Measurements from ENCODE around the gene C2CD5.
A peak's percentile ranks its signal among the peaks of the same experiment; 100 is the strongest.

The C2CD5 gene

DNA sequence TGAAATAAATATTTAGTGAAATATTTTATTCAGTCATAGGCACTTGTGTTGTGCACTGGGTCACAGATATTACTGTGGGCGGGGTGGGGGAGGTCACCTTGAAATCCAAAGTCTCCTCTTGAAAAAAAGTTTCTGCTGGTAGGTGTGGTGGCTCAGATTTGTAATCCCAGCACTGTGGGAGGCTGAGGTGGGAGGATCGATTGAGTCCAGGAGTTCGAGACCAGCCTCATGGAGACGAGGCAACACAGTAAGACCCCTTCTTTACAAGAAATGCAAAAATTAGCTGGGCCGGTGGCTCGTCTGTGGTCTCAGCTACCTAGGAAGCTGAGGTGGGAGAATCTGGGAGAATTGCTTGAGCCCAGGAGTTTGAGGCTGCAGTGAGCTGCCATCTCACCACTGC, 913 bp upstream of the C2CD5 start:
- Histone ChIP-seq H3K79me2 (ENCODE audit: low read length) (peaks cover 36% of the 10 kb centered on the region), H3K27me3 (replicated peaks; ENCODE audit: insufficient read depth, low read length) (no peaks in the 10 kb centered on the region), H2AFZ (ENCODE audit: low read length) (0 out of 2 replicates have a peak overlapping the region, but pooled peaks have one; percentile 75), H3K4me2 (ENCODE audit: low read depth, low read length) (peak overlapping the region; percentile 64; the same call in 1 of the 2 replicates), H3F3A (ENCODE audit: insufficient read depth, low read length) (peaks cover 7% of the 10 kb centered on the region; the same call in 1 of the 2 replicates), H3K27ac (ENCODE audit: low read length) (no peak overlapping the region), H3K4me3 (ENCODE audit: low read length) (no peak overlapping the region), H3K9me3 (replicated peaks; ENCODE audit: insufficient read depth, low read length) (no peaks in the 10 kb centered on the region), H3K36me3 (replicated peaks; ENCODE audit: insufficient read depth, low read length) (no peaks in the 10 kb centered on the region), H3K9ac (ENCODE audit: low read length) (no peak overlapping the region), H3K4me1 (ENCODE audit: low read length) (peaks cover 12% of the 10 kb centered on the region; the same call in 1 of the 2 replicates), H3K9me2 (replicated peaks; ENCODE audit: insufficient read depth, low read length) (no peaks in the 10 kb centered on the region), H4K20me1 (ENCODE audit: insufficient read depth, low read length) (no peaks in the 10 kb centered on the region)
- no peak for DNase-seq
- TF ChIP-seq EZH2phosphoT487 (IDR thresholded peaks at IDR 0.05; ENCODE audit: low read length): no peak
- TF ChIP-seq CTCF (IDR thresholded peaks at IDR 0.05; ENCODE audit: low read length): no peak
- no peak for TF ChIP-seq EZH2 (optimal IDR thresholded peaks at IDR 0.05; ENCODE audit: low read depth, low read length)

- Histone ChIP-seq H3K4me2 (ENCODE audit: low read depth, low read length) (peak overlapping the region; percentile 94), H4K20me1 (ENCODE audit: insufficient read depth, low read length) (no peaks in the 10 kb centered on the region), H3K9me3 (replicated peaks; ENCODE audit: insufficient read depth, low read length) (no peaks in the 10 kb centered on the region), H3K36me3 (replicated peaks; ENCODE audit: insufficient read depth, low read length) (no peaks in the 10 kb centered on the region), H3F3A (ENCODE audit: insufficient read depth, low read length) (peaks cover 7% of the 10 kb centered on the region; the same call in 1 of the 2 replicates), H2AFZ (ENCODE audit: low read length) (peak overlapping the region; percentile 84), H3K4me3 (ENCODE audit: low read length) (peak overlapping the region; percentile 93), H3K79me2 (ENCODE audit: low read length) (peaks cover 51% of the 10 kb centered on the region), H3K9ac (ENCODE audit: low read length) (peak overlapping the region; percentile 90), H3K4me1 (ENCODE audit: low read length) (peaks cover 12% of the 10 kb centered on the region; the same call in 1 of the 2 replicates), H3K9me2 (replicated peaks; ENCODE audit: insufficient read depth, low read length) (no peaks in the 10 kb centered on the region), H3K27ac (ENCODE audit: low read length) (peak overlapping the region; percentile 95), H3K27me3 (replicated peaks; ENCODE audit: insufficient read depth, low read length) (no peaks in the 10 kb centered on the region)
- TF ChIP-seq EZH2 (optimal IDR thresholded peaks at IDR 0.05; ENCODE audit: low read depth, low read length): no peak
- TF ChIP-seq EZH2phosphoT487 (IDR thresholded peaks at IDR 0.05; ENCODE audit: low read length): no peak
- no peak for TF ChIP-seq CTCF (IDR thresholded peaks at IDR 0.05; ENCODE audit: low read length)
- DNase-seq: peak; percentile 69
Observed at GRCh38 chr12:22543246-22544037, 900 bp downstream of the C2CD5 start.

DNA sequence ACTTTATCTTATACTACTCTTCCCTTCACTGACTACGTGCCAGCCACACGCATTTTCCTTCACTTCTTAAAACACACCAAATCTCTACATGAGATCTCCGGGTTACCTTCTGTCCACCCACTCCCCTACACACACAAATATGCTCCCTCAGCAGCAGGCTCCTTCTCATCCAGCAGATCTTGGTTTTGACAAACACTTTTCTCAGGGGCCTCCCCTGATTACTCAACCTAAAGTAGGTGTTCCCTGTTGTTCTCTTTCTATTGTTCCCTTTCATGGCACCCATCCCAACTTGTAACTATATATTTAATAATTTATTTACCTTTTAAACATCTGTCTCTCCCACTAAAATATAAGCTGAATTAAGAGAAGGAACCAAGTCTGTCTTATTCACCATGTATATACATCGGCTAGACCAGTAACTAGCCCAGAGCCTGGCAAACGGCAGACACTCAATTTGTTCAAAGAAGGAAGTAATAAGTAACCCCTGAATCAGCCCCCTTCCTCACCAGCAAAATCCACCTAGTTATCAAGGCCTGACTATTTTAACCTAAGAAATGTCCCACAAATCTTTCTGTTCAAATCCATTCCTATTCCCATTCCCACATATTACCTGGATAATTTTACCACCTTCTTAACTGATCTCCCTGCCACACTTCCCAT, 2.7 kb downstream of the C2CD5 start:
- H3K27me3 ChIP-seq (replicated peaks; ENCODE audit: insufficient read depth, low read length): no peaks in the 10 kb centered on the region

More for the DNA sequence above, 2.7 kb downstream of the C2CD5 start:
- no peak overlapping the region for H3K27ac ChIP-seq (ENCODE audit: low read length)
- peaks cover 12% of the 10 kb centered on the region; the same call in 1 of the 2 replicates for H3K4me1 ChIP-seq (ENCODE audit: low read length)
- H3K9me2 ChIP-seq (replicated peaks; ENCODE audit: insufficient read depth, low read length): no peaks in the 10 kb centered on the region
- H3K4me3 ChIP-seq (ENCODE audit: low read length): no peak overlapping the region
- H3K36me3 ChIP-seq (replicated peaks; ENCODE audit: insufficient read depth, low read length): no peaks in the 10 kb centered on the region
- H2AFZ ChIP-seq (ENCODE audit: low read length): no peak overlapping the region
- H3K9me3 ChIP-seq (replicated peaks; ENCODE audit: insufficient read depth, low read length): no peaks in the 10 kb centered on the region
- no peaks in the 10 kb centered on the region for H4K20me1 ChIP-seq (ENCODE audit: insufficient read depth, low read length)
- H3K79me2 ChIP-seq (ENCODE audit: low read length): peaks cover 66% of the 10 kb centered on the region
- H3F3A ChIP-seq (ENCODE audit: insufficient read depth, low read length): peaks cover 7% of the 10 kb centered on the region; the same call in 1 of the 2 replicates
- H3K4me2 ChIP-seq (ENCODE audit: low read depth, low read length): no peak overlapping the region
- TF ChIP-seq EZH2 (optimal IDR thresholded peaks at IDR 0.05; ENCODE audit: low read depth, low read length): no peak
- no peak for TF ChIP-seq CTCF (IDR thresholded peaks at IDR 0.05; ENCODE audit: low read length)
- TF ChIP-seq EZH2phosphoT487 (IDR thresholded peaks at IDR 0.05; ENCODE audit: low read length): no peak
- no peak for DNase-seq
- H3K9ac ChIP-seq (ENCODE audit: low read length): no peak overlapping the region
